HepG2 (cell line): ENCODE measurements around the gene NEURL2. TPM values are rescaled to one million over a fixed set of nuclear protein-coding genes. Genes with fewer than 3 reads are reported as not detected.

Experiments used
- DPF2 ChIP-seq: sonication (generic); formaldehyde crosslinking; IDR thresholded peaks from 2 replicates; pipeline ENCODE4 v1.4.0; 2020; ENCODE audit warnings: mild to moderate bottlenecking, low read depth, missing genetic modification reagents, borderline replicate concordance
- FOXA1 ChIP-seq, 2 experiments: fragments of 450-650 bp in 1 of 2; sonication (generic) in 1 of 2; formaldehyde crosslinking in 1 of 2; IDR thresholded peaks; 2 replicates each; pipeline versions ENCODE4 v1.4.0 to v1.6.1; 2016 to 2020; ENCODE audit warnings: missing genetic modification reagents in 1 of 2
- HNF4A ChIP-seq: sonication (generic); formaldehyde crosslinking; IDR thresholded peaks from 2 replicates; pipeline ENCODE4 v1.4.0; 2020; ENCODE audit warnings: missing genetic modification reagents
- NFIC ChIP-seq: IDR thresholded peaks from 2 replicates; pipeline ENCODE4 v1.6.1; 2012; ENCODE audit warnings: mild to moderate bottlenecking, low read length, inconsistent platforms
- NR1H2 ChIP-seq: sonication (generic); formaldehyde crosslinking; IDR thresholded peaks from 2 replicates; pipeline ENCODE4 v1.8.1; 2022; ENCODE audit warnings: low read depth, missing genetic modification reagents, borderline replicate concordance
- RCOR2 ChIP-seq: IDR thresholded peaks from 2 replicates; pipeline ENCODE4 v1.6.1; 2016; ENCODE audit warnings: missing biosample characterization, missing genetic modification reagents
- SOX6 ChIP-seq, 2 experiments: fragments of 450-650 bp in 1 of 2; sonication (generic) in 1 of 2; formaldehyde crosslinking in 1 of 2; IDR thresholded peaks; 2 replicates each; pipeline versions ENCODE4 v1.4.0 to v1.6.1; 2017 to 2020; ENCODE audit warnings: antibody characterized with exemption in 1 of 2, mild to moderate bottlenecking in 1 of 2, missing genetic modification reagents in 1 of 2
- THAP11 ChIP-seq: IDR thresholded peaks from 2 replicates; pipeline ENCODE4 v1.6.1; 2016; ENCODE audit warnings: missing biosample characterization, missing genetic modification reagents
- ZNF121 ChIP-seq: sonication (generic); formaldehyde crosslinking; IDR thresholded peaks from 2 replicates; pipeline ENCODE4 v1.5.0; 2020; ENCODE audit warnings: mild to moderate bottlenecking, missing genetic modification reagents
- ZNF337 ChIP-seq: sonication (generic); formaldehyde crosslinking; IDR thresholded peaks from 2 replicates; pipeline ENCODE4 v1.5.1; 2020; ENCODE audit warnings: missing genetic modification reagents, low read depth, mild to moderate bottlenecking, borderline replicate concordance
- ZNF382 ChIP-seq: sonication (generic); formaldehyde crosslinking; IDR thresholded peaks from 2 replicates; pipeline ENCODE4 v1.5.0; 2020; ENCODE audit warnings: missing genetic modification reagents, mild to moderate bottlenecking, borderline replicate concordance
- polyA plus RNA-seq, 8 experiments: library from polyadenylated mRNA; depleted of rRNA in 3 of 8; stranded (reverse) in 7 of 8; unstranded in 1 of 8; fragments of >200 nt; fragmentation: Illumina TruSeq in 4 of 8; extraction: Trizol in 4 of 8; gene quantifications; 2 replicates each; pipeline versions ENCODE4 v1.2.1 to v1.2.3, GENCODE V29; 2011 to 2016; ENCODE audit warnings: low read depth in 4 of 8, missing spikeins in 1 of 8, mixed read lengths in 1 of 8; ENCODE audit not compliant: insufficient read depth in 1 of 8
- total RNA-seq, 5 experiments: library from RNA; depleted of rRNA; stranded (reverse); fragments of >200 nt; fragmentation: Illumina TruSeq; extraction: Trizol; gene quantifications; 2 replicates each; pipeline ENCODE4 v1.2.3, GENCODE V29; 2016; ENCODE audit warnings: low read depth in 1 of 5
- TF ChIP-seq, protein P1 (sequence below): sonication (generic); formaldehyde crosslinking; IDR thresholded peaks from 2 replicates; pipeline ENCODE4 v1.4.0; 2020; ENCODE audit warnings: missing genetic modification reagents, borderline replicate concordance
- TF ChIP-seq, protein P2 (sequence below): sonication (generic); formaldehyde crosslinking; IDR thresholded peaks from 2 replicates; pipeline ENCODE4 v1.4.0; 2020; ENCODE audit warnings: mild to moderate bottlenecking, missing genetic modification reagents
- TF ChIP-seq, protein P3 (sequence below): sonication (generic); formaldehyde crosslinking; IDR thresholded peaks from 2 replicates; pipeline ENCODE4 v1.4.0; 2020; ENCODE audit warnings: mild to moderate bottlenecking, missing genetic modification reagents, borderline replicate concordance
- TF ChIP-seq, protein P4 (sequence below): sonication (generic); formaldehyde crosslinking; IDR thresholded peaks from 2 replicates; pipeline ENCODE4 v1.5.1; 2020; ENCODE audit warnings: missing genetic modification reagents, mild to moderate bottlenecking, borderline replicate concordance

Gene NEURL2
- total and polyA plus RNA-seq, 2 of the 13 experiments (the other 11 are each of a cell fraction or from before 2014, with no cell fraction given), result 7.2 to 9.7 TPM

DNA sequence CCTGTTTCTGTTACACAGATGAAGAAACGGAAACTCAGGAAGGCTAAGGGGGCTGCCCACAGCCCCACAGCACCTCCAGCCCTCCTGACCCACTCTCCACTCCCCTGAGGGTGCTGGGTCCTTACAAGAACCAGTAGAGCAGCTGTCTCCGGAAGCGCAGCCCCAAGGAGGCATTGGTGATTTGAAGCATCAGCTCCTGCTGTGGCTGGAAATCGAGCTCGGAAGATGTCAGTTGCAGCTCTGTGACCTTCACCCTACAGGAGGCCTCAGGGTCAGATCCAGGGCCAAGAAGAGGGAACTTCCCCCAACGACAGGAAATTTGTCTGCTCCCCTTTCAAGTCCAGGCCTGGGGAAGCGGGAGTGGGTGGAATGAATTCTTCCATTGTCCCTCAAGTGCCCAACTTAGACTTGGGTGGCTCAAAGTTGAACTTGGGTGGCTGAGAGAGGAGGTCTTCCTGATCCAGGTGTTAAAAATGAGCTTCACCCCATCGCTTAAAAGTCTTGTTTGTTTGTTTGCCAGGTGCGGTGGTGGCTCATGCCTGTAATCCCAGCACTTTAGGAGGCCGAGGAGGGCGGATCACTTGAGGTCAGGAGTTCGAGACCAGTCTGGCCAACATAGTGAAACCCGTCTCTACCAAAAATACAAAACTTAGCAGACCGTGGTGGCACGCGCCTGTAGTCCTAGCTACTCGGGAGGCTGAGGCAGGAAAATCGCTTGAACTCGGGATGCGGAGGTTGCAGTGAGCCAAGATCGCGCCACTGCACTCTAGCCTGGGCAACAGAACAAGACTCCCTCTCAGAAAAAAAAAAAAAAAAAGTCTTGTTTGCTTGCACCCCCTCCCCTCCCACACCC is 19.0 kb upstream of the NEURL2 start (continued):
- TF ChIP-seq, protein P1, sequence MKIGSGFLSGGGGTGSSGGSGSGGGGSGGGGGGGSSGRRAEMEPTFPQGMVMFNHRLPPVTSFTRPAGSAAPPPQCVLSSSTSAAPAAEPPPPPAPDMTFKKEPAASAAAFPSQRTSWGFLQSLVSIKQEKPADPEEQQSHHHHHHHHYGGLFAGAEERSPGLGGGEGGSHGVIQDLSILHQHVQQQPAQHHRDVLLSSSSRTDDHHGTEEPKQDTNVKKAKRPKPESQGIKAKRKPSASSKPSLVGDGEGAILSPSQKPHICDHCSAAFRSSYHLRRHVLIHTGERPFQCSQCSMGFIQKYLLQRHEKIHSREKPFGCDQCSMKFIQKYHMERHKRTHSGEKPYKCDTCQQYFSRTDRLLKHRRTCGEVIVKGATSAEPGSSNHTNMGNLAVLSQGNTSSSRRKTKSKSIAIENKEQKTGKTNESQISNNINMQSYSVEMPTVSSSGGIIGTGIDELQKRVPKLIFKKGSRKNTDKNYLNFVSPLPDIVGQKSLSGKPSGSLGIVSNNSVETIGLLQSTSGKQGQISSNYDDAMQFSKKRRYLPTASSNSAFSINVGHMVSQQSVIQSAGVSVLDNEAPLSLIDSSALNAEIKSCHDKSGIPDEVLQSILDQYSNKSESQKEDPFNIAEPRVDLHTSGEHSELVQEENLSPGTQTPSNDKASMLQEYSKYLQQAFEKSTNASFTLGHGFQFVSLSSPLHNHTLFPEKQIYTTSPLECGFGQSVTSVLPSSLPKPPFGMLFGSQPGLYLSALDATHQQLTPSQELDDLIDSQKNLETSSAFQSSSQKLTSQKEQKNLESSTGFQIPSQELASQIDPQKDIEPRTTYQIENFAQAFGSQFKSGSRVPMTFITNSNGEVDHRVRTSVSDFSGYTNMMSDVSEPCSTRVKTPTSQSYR (CRISPR knock-in tag), result peak; percentile 83
- TF ChIP-seq SOX6 (IDR thresholded peaks at IDR 0.05) (no peak), SOX6 (CRISPR knock-in tag; IDR thresholded peaks at IDR 0.05) (peak; percentile 58), THAP11 (CRISPR knock-in tag) (peak; percentile 27; the same call in 1 of the 2 replicates), ZNF121 (peak; percentile 50; the same call in 1 of the 2 replicates), NFIC (no peak), FOXA1 (IDR thresholded peaks at IDR 0.05) (no peak), FOXA1 (CRISPR knock-in tag; IDR thresholded peaks at IDR 0.05) (0 out of 2 replicates have a peak, but pooled peaks have one; percentile 10), HNF4A (CRISPR knock-in tag) (peak; percentile 66), ZNF382 (CRISPR knock-in tag) (no peak), NR1H2 (CRISPR knock-in tag) (no peak), RCOR2 (CRISPR knock-in tag) (no peak), ZNF337 (CRISPR knock-in tag) (no peak), DPF2 (CRISPR knock-in tag) (peak; percentile 75; the same call in 1 of the 2 replicates)
- TF ChIP-seq, protein P2, sequence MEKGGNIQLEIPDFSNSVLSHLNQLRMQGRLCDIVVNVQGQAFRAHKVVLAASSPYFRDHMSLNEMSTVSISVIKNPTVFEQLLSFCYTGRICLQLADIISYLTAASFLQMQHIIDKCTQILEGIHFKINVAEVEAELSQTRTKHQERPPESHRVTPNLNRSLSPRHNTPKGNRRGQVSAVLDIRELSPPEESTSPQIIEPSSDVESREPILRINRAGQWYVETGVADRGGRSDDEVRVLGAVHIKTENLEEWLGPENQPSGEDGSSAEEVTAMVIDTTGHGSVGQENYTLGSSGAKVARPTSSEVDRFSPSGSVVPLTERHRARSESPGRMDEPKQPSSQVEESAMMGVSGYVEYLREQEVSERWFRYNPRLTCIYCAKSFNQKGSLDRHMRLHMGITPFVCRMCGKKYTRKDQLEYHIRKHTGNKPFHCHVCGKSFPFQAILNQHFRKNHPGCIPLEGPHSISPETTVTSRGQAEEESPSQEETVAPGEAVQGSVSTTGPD, result peak; percentile 44; the same call in 1 of the 2 replicates
- TF ChIP-seq, protein P3, sequence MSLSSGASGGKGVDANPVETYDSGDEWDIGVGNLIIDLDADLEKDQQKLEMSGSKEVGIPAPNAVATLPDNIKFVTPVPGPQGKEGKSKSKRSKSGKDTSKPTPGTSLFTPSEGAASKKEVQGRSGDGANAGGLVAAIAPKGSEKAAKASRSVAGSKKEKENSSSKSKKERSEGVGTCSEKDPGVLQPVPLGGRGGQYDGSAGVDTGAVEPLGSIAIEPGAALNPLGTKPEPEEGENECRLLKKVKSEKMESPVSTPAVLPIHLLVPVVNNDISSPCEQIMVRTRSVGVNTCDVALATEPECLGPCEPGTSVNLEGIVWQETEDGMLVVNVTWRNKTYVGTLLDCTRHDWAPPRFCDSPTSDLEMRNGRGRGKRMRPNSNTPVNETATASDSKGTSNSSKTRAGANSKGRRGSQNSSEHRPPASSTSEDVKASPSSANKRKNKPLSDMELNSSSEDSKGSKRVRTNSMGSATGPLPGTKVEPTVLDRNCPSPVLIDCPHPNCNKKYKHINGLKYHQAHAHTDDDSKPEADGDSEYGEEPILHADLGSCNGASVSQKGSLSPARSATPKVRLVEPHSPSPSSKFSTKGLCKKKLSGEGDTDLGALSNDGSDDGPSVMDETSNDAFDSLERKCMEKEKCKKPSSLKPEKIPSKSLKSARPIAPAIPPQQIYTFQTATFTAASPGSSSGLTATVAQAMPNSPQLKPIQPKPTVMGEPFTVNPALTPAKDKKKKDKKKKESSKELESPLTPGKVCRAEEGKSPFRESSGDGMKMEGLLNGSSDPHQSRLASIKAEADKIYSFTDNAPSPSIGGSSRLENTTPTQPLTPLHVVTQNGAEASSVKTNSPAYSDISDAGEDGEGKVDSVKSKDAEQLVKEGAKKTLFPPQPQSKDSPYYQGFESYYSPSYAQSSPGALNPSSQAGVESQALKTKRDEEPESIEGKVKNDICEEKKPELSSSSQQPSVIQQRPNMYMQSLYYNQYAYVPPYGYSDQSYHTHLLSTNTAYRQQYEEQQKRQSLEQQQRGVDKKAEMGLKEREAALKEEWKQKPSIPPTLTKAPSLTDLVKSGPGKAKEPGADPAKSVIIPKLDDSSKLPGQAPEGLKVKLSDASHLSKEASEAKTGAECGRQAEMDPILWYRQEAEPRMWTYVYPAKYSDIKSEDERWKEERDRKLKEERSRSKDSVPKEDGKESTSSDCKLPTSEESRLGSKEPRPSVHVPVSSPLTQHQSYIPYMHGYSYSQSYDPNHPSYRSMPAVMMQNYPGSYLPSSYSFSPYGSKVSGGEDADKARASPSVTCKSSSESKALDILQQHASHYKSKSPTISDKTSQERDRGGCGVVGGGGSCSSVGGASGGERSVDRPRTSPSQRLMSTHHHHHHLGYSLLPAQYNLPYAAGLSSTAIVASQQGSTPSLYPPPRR (CRISPR knock-in tag), result peak; percentile 64
- TF ChIP-seq, protein P4, sequence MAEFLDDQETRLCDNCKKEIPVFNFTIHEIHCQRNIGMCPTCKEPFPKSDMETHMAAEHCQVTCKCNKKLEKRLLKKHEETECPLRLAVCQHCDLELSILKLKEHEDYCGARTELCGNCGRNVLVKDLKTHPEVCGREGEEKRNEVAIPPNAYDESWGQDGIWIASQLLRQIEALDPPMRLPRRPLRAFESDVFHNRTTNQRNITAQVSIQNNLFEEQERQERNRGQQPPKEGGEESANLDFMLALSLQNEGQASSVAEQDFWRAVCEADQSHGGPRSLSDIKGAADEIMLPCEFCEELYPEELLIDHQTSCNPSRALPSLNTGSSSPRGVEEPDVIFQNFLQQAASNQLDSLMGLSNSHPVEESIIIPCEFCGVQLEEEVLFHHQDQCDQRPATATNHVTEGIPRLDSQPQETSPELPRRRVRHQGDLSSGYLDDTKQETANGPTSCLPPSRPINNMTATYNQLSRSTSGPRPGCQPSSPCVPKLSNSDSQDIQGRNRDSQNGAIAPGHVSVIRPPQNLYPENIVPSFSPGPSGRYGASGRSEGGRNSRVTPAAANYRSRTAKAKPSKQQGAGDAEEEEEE (CRISPR knock-in tag), result 0 out of 2 replicates have a peak, but pooled peaks have one; percentile 14
